Neural progenitor cell (in vitro differentiated cells): Measurements from ENCODE around the gene RFX3.

Source experiments
- CTCF ChIP-seq: fragments of 200-600 bp; sonication (generic); IDR thresholded peaks from 2 replicates; pipeline ENCODE4 v1.5.1; 2017; ENCODE audit warnings: antibody characterized with exemption, mild to moderate bottlenecking
- EZH2 ChIP-seq: fragments of 200-600 bp; sonication (generic); IDR thresholded peaks from 2 replicates; pipeline ENCODE4 v1.6.1; 2017; ENCODE audit warnings: antibody characterized with exemption, mild to moderate bottlenecking, moderate library complexity
- EZH2phosphoT487 ChIP-seq: fragments of 200-600 bp; sonication (generic); IDR thresholded peaks from 2 replicates; pipeline ENCODE4 v1.6.1; 2017; ENCODE audit warnings: antibody characterized with exemption

- TF ChIP-seq CTCF (no peak), EZH2 (no peak), EZH2phosphoT487 (no peak)
These were observed 70.1 kb downstream of the RFX3 start for GRCh38 chr9:3455717-3456116.
